HepG2 (cell line): ENCODE measurements around the gene CHMP4B. TPM values are rescaled to one million over a fixed set of nuclear protein-coding genes. Genes with fewer than 3 reads are reported as not detected.

Source experiments
- ATAC-seq: fragments of 200-7000 bp; cut with Tn5 transposase; 3 replicates; pipeline ENCODE4 v1.9.1; 2020; ENCODE audit warnings: mild to moderate bottlenecking, moderate library complexity
- BruUV-seq: library from RNA; stranded (reverse); fragments of 400-500 nt; replicated peaks from 2 replicates; lab custom pipeline; 2021; lab: Mats Ljungman, UMichigan
- CTCF ChIA-PET: fragments of 300-600 bp; formaldehyde crosslinking; extraction: SDS; loops from one replicate; lab custom pipeline; 2021; ENCODE audit warnings: low total read pairs, inconsistent platforms, low intra/inter-chr PET ratio; lab: Yijun Ruan, JAX
- POLR2A ChIA-PET: fragments of 350-600 bp; sonication (Branson Sonifier 250); formaldehyde crosslinking; loops from one replicate; lab custom pipeline; 2020; ENCODE audit warnings: antibody characterized with exemption, inconsistent platforms; lab: Yijun Ruan, JAX
- DNase-seq: peaks from one replicate; pipeline ENCODE4 v3.0.0-alpha.2; 2015; ENCODE audit warnings: low spot score
- FAIRE-seq: peaks from 3 replicates; lab custom pipeline; 2011; peaks lifted over from hg19 to GRCh38; lab: Jason Lieb, UNC
- H2AFZ ChIP-seq: one replicate; pipeline ENCODE4 v1.6.1; 2011; ENCODE audit warnings: low read length, inconsistent platforms
- H3K27ac ChIP-seq: fragments of 300-600 bp; 3 replicates; pipeline ENCODE4 v1.8.0; 2011; ENCODE audit warnings: mixed run types, mild to moderate bottlenecking, mixed read lengths, low read length, inconsistent platforms; ENCODE audit not compliant: insufficient read depth; ENCODE audit errors: extremely low read length
- H3K27me3 ChIP-seq, 2 experiments: fragments of 200-600 bp in 1 of 2; 2 replicates in 1 of 2; 3 replicates in 1 of 2; pipeline versions ENCODE4 v1.6.0 to v1.8.0; 2011; ENCODE audit warnings: low read length in 2 of 2, mild to moderate bottlenecking in 2 of 2, moderate library complexity in 2 of 2, inconsistent platforms in 1 of 2; ENCODE audit not compliant: insufficient read depth in 2 of 2, control insufficient read depth in 1 of 2
- H3K36me3 ChIP-seq, 2 experiments: fragments of 200-600 bp in 1 of 2; replicated peaks in 1 of 2; 2 replicates in 1 of 2; 3 replicates in 1 of 2; pipeline versions ENCODE4 v1.5.1 to v1.8.0; 2011; ENCODE audit warnings: low read length in 2 of 2, inconsistent platforms in 1 of 2; ENCODE audit not compliant: insufficient read depth in 2 of 2, control insufficient read depth in 1 of 2
- H3K4me1 ChIP-seq: 2 replicates; pipeline ENCODE4 v1.5.1; 2012; ENCODE audit warnings: low read length, inconsistent platforms; ENCODE audit not compliant: insufficient read depth
- H3K4me2 ChIP-seq: 2 replicates; pipeline ENCODE4 v1.6.0; 2011; ENCODE audit warnings: low read depth, low read length, inconsistent platforms
- H3K4me3 ChIP-seq, 3 experiments: fragments of 200-600 bp in 1 of 3; sonication (generic), shearing (Covaris generic) in 1 of 3; replicated peaks in 1 of 3; 2 replicates each; pipeline ENCODE4 v1.5.1; 2011 to 2016; ENCODE audit warnings: low read length in 3 of 3, inconsistent platforms in 2 of 3, low read depth in 2 of 3, mild to moderate bottlenecking in 2 of 3, control low read depth in 1 of 3, mixed read lengths in 1 of 3; ENCODE audit not compliant: insufficient read depth in 1 of 3
- H3K79me2 ChIP-seq: one replicate; pipeline ENCODE4 v1.6.1; 2011; ENCODE audit warnings: low read length, inconsistent platforms; ENCODE audit not compliant: insufficient read depth
- H3K9ac ChIP-seq: 2 replicates; pipeline ENCODE4 v1.6.0; 2011; ENCODE audit warnings: mild to moderate bottlenecking, low read depth, low read length, inconsistent platforms; ENCODE audit not compliant: insufficient read depth
- H3K9me3 ChIP-seq: 2 replicates; pipeline ENCODE4 v1.5.1; 2012; ENCODE audit warnings: mild to moderate bottlenecking, low read length
- H4K20me1 ChIP-seq: 2 replicates; pipeline ENCODE4 v1.6.0; 2011; ENCODE audit warnings: inconsistent platforms, mild to moderate bottlenecking, low read length, moderate library complexity; ENCODE audit not compliant: insufficient read depth
- CREB1 ChIP-seq, 2 experiments: fragments of 450-650 bp in 1 of 2; IDR thresholded peaks; 2 replicates each; pipeline ENCODE4 v1.6.1; 2016 to 2017; ENCODE audit warnings: control low read depth in 1 of 2, mild to moderate bottlenecking in 1 of 2, missing compliant biosample characterization in 1 of 2, missing genetic modification characterization in 1 of 2
- DDIT3 ChIP-seq: sonication (generic); formaldehyde crosslinking; IDR thresholded peaks from 2 replicates; pipeline ENCODE4 v1.4.0; 2020; ENCODE audit warnings: mild to moderate bottlenecking, missing genetic modification reagents
- HNRNPLL ChIP-seq: fragments of 200-400 bp; formaldehyde crosslinking; IDR thresholded peaks from 2 replicates; pipeline ENCODE4 v1.6.1; 2017; ENCODE audit warnings: mild to moderate bottlenecking, low read depth, low read length; ENCODE audit not compliant: poor library complexity, severe bottlenecking
- KDM5A ChIP-seq: fragments of 200-600 bp; sonication (generic); IDR thresholded peaks from 2 replicates; pipeline ENCODE4 v1.7.0; 2018; ENCODE audit warnings: antibody characterized with exemption, mild to moderate bottlenecking, low read length, borderline replicate concordance
- RERE ChIP-seq: IDR thresholded peaks from 2 replicates; pipeline ENCODE4 v1.6.1; 2016; ENCODE audit warnings: low read depth, missing genetic modification reagents, missing compliant biosample characterization
- TFE3 ChIP-seq: IDR thresholded peaks from 2 replicates; pipeline ENCODE4 v1.6.1; 2016
- ZBTB38 ChIP-seq: sonication (generic); formaldehyde crosslinking; IDR thresholded peaks from 2 replicates; pipeline ENCODE4 v1.5.1; 2020; ENCODE audit warnings: mild to moderate bottlenecking, missing genetic modification reagents
- ZMYM3 ChIP-seq: sonication (generic); formaldehyde crosslinking; IDR thresholded peaks from 2 replicates; pipeline ENCODE4 v1.5.1; 2020; ENCODE audit warnings: mild to moderate bottlenecking, missing genetic modification reagents
- ZNF230 ChIP-seq: sonication (generic); formaldehyde crosslinking; IDR thresholded peaks from 2 replicates; pipeline ENCODE4 v1.4.0; 2020; ENCODE audit warnings: mild to moderate bottlenecking, missing genetic modification reagents
- ZNF460 ChIP-seq: sonication (generic); formaldehyde crosslinking; IDR thresholded peaks from 2 replicates; pipeline ENCODE4 v1.5.1; 2020; ENCODE audit warnings: missing genetic modification reagents, mild to moderate bottlenecking, borderline replicate concordance
- WGBS: methylation state at CpG from one replicate; pipeline ENCODE4 v1.1.6; 2017; ENCODE audit warnings: low lambda C conversion rate; 5-methylcytosine and 5-hydroxymethylcytosine counted together
- in situ Hi-C: cut with HindIII; loops from 2 replicates; pipeline ENCODE4 v1.10.0; 2017; ENCODE audit warnings: low pct_unique_long_range_greater_than_20kb; ENCODE audit not compliant: extremely low pct_ligation_motif_present
- intact Hi-C: fragments of 100-400 bp; cut with micrococcal nuclease; formaldehyde crosslinking; loops from one replicate; pipeline ENCODE4 v1.10.0; 2022; ENCODE audit not compliant: unreplicated experiment
- polyA plus RNA-seq, 8 experiments: library from polyadenylated mRNA; depleted of rRNA in 3 of 8; stranded (reverse) in 7 of 8; unstranded in 1 of 8; fragments of >200 nt; fragmentation: Illumina TruSeq in 4 of 8; extraction: Trizol in 4 of 8; gene quantifications; 2 replicates each; pipeline versions ENCODE4 v1.2.1 to v1.2.3, GENCODE V29; 2011 to 2016; ENCODE audit warnings: low read depth in 4 of 8, missing spikeins in 1 of 8, mixed read lengths in 1 of 8; ENCODE audit not compliant: insufficient read depth in 1 of 8
- total RNA-seq, 5 experiments: library from RNA; depleted of rRNA; stranded (reverse); fragments of >200 nt; fragmentation: Illumina TruSeq; extraction: Trizol; gene quantifications; 2 replicates each; pipeline ENCODE4 v1.2.3, GENCODE V29; 2016; ENCODE audit warnings: low read depth in 1 of 5

Gene CHMP4B
- total and polyA plus RNA-seq, 2 of the 13 experiments (the other 11 are each of a cell fraction or from before 2014, with no cell fraction given) = 40.1 to 45.6 TPM

GRCh38 chr20:33772439-33772838 is 38.7 kb upstream of the CHMP4B start:
- CTCF ChIA-PET = no interaction called here
- ATAC-seq = no peak
- 87% methylated on average over 3 of the region's 3 CpGs for WGBS

DNA sequence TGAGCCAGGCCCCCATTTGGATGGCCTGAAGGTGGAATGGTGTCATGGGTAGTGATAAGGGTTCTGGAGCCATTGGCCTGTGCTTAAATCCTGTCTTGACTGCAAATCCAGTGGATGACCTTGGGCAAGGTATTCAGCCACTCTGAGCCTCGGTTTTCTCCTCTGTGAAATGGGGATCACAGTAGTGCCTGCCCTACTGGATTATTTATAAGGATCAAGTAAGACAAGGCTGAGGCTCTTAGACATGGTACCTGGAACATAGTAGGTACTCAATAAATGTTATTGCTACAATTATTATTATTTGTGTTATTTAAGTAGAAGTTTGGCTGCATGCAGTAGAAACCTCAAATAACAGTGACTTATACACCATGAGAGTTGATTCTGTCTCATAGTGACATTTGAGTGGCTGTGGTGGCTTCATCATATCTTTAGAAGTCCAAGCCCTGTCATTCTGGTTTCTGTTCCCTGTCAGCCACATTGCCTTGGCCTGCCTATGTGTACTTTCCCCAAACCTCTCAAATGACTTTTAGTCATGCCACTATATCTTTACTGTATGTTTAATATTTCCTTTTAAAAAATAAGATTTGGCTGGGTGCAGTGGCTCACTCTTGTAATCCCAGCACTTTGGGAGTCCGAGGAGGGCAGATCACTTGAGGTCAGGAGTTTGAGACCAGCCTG is 37.6 kb upstream of the CHMP4B start:
- no peak overlapping the region for H3K27ac ChIP-seq
- CTCF ChIA-PET = no interaction called here
- no peak for DNase-seq
- no peaks in the 10 kb centered on the region for H3K27me3 ChIP-seq
- no peaks in the 10 kb centered on the region for H3K9me3 ChIP-seq
- peaks cover 10% of the 10 kb centered on the region for H3K4me1 ChIP-seq
- no TSS peak for BruUV-seq
- ATAC-seq = no peak
- in situ Hi-C loops = no loop called here
- no peak for FAIRE-seq
- POLR2A ChIA-PET = no interaction called here
- H3K4me2 ChIP-seq = no peak overlapping the region
- no peaks in the 10 kb centered on the region for H4K20me1 ChIP-seq
- 59% methylated on average over 2 of the region's 2 CpGs for WGBS
- H3K36me3 ChIP-seq = no peaks in the 10 kb centered on the region
- no peak overlapping the region for H3K9ac ChIP-seq
- H2AFZ ChIP-seq = no peak overlapping the region
- no peaks in the 10 kb centered on the region for H3K79me2 ChIP-seq
- intact Hi-C loops = no loop called here
- H3K4me3 ChIP-seq = no peak overlapping the region
- TF ChIP-seq RERE = no peak
- no peak for TF ChIP-seq DDIT3
- TF ChIP-seq ZBTB38 = no peak
- TF ChIP-seq ZMYM3 = 0 out of 2 replicates have a peak, but pooled peaks have one; percentile 28
- TF ChIP-seq KDM5A = no peak

More at GRCh38 chr20:33772439-33772838, 38.7 kb upstream of the CHMP4B start:
- no peak overlapping the region for H2AFZ ChIP-seq
- BruUV-seq = no TSS peak
- TF ChIP-seq HNRNPLL (no peak), ZNF230 (no peak), TFE3 (CRISPR knock-in tag) (no peak), CREB1 (IDR thresholded peaks at IDR 0.05) (no peak), CREB1 (CRISPR knock-in tag; IDR thresholded peaks at IDR 0.05) (no peak), ZNF460 (no peak)
- H3K79me2 ChIP-seq = no peaks in the 10 kb centered on the region
- H3K27me3 ChIP-seq = no peaks in the 10 kb centered on the region
- no peaks in the 10 kb centered on the region for H3K9me3 ChIP-seq
- in situ Hi-C loops = no loop called here
- no peak for DNase-seq
- H3K4me3 ChIP-seq = no peak overlapping the region
- H3K9ac ChIP-seq = no peak overlapping the region
- intact Hi-C loops = no loop called here
- H3K4me1 ChIP-seq = no peaks in the 10 kb centered on the region
- POLR2A ChIA-PET = no interaction called here
- no peak overlapping the region for H3K27ac ChIP-seq
- H4K20me1 ChIP-seq = no peaks in the 10 kb centered on the region
- no peak for FAIRE-seq
- H3K4me2 ChIP-seq = no peak overlapping the region
- H3K36me3 ChIP-seq = no peaks in the 10 kb centered on the region
